Transverse colon (tissue), 4 donors: Measurements from ENCODE around the gene CES3.
A peak's percentile ranks its signal among the peaks of the same experiment; 100 is the strongest.

Experiments used
- CTCF ChIP-seq, 5 experiments: fragments of 200-600 bp in 3 of 5; fragments of 450-650 bp in 2 of 5; sonication (generic) in 3 of 5; IDR thresholded peaks; 1 replicate in 2 of 5; 2 replicates in 3 of 5; pipeline ENCODE4 v1.5.1; 2016 to 2017; ENCODE audit warnings: antibody characterized with exemption in 5 of 5, inconsistent platforms in 3 of 5, mild to moderate bottlenecking in 2 of 5, moderate library complexity in 1 of 5
- EP300 ChIP-seq: sonication (generic); formaldehyde crosslinking; IDR thresholded peaks from one replicate; pipeline ENCODE4 v1.6.1; 2017; ENCODE audit warnings: antibody characterized with exemption, low read depth
- POLR2A ChIP-seq: fragments of 450-650 bp; IDR thresholded peaks from one replicate; pipeline ENCODE4 v1.6.1; 2016; ENCODE audit warnings: antibody characterized with exemption, mild to moderate bottlenecking, moderate library complexity
- POLR2AphosphoS5 ChIP-seq, 3 donors: sonication (generic); formaldehyde crosslinking; IDR thresholded peaks; one replicate each; pipeline ENCODE4 v1.6.1; 2016; ENCODE audit warnings: antibody characterized with exemption in 3 of 3

DNA sequence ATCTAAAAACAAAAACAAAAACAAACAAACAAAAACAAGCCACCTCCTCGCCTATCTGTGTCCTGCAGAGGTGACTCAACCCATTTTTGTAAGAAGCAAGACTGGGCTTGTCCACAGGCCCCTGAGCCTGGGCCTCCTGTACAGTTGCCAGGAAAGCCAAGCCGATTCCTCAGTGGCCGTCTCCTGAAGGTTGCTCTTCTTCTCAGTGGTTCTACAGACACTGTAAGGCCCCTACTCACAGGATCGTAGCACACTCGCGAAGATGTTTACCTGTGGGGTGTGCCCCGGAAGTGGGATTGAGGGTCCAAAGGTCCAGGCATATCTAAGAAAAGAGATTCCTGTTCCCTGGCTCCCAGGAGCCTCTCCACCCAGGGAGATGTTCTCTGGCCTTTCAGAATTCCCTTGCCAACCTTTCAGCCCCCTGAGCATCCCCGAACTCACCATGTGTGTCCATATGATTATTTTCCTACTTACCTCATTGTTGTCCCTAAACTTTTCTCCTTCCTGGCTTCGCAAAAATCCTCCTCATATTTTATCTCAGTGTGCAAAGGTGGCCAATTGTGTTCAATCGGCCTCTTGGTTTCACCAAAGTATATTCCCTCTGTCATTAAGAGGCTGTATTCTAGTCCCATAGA, 7.5 kb upstream of the CES3 start:
- TF ChIP-seq POLR2A (peak; percentile 60), CTCF (IDR thresholded peaks at IDR 0.05) (no peak), EP300 (no peak), POLR2AphosphoS5 (IDR thresholded peaks at IDR 0.05) (peak; percentile 23 to 76 (median 68))
